Fibroblast of peridontal ligament (primary cell): ENCODE data around the gene LSM4.
A peak's percentile ranks its signal among the peaks of the same experiment; 100 is the strongest.
"Not testable (repeated sequence)": the region's sequence is repeated elsewhere in the genome, so short reads cannot be mapped to it uniquely, and the experiment has no call there.

Experiments
- DNase-seq: peaks from one replicate; pipeline ENCODE4 v3.0.0-alpha.2; 2010; ENCODE audit errors: extremely low read depth

The LSM4 gene

DNA sequence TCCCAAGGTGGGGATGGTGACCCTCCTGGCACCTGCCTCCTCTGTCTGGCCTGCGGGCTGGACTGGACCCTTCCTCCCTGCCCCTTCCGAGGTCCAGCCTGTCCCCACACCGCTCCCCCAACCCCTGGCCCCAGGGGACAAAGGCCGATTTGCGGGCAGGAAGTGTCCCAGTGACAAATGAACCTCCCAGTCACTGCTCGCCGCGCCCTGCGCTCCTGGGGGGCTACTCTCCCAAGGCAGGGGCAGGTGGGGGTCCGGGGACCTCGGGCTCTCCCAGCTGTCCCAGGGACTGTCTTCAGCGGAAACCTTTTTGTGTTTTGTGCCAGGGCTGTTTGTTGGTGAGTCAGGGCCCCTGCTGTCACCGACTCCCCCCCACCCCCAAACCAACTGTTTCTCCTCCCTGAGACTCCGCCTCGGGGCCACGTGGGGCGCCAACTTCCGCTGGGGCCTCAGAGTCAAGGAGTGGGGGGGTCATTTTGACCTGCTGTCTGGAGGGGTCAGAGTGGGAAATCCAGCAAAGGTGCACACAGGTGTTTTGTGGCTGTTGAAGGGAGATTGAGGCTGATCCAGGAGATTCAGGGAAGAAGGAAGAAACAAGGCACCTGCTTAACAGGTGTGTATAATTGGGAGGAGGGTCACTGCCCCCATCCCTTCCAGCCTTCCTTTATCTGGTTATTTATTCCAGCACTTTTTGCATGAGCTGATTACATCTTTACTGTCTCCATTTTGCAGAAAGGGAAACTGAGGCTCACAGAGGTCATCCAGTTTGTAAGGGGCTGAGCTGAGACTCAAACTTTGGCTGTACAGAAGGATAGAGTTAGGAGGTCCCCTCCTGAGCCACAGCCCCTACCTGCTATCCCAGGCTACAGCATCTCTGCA lies 18.4 kb upstream of the LSM4 start:
- no peak for DNase-seq

DNA sequence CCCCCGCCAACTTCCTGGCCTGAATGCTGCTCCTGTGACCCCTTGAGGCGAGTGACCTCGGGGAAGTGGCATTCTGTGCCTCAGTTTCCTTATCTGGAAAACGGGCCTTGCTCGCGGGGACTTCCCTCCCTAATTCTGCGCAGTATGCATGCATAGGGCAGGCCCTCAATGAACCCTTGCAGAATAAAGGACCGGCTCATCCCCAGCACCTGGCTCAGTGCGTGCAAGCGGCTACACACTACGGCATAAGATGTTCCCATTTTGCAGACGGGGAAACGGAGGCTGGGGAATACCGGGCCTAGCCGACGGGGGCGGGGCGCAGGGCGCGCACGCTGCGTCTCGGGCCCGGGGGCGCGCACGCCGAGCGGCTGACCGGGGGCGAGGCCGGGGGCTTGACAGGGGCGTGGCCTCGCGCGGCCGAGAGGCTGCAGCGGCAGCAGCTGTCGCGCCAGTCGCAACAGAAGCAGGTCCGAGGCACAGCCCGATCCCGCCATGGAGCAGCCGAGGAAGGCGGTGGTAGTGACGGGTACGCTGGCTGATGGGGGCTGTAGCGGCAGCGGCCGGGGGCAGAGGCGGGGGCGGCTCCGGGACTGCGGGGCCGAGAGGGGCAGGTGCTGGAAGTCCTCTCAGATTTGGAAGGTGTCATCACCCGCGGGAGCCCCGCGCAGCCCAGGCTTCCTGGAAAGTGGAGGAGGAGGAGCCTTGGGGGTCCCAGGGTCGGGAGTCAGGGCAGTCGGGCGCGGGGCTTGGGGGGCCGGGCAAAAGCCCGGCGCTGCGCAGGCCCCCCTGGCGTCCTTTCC lies 17.5 kb upstream of the LSM4 start, which contains the start of gene PGPEP1:
Gene PGPEP1, plus strand, starts transcription at position 409 of the 800 bp plus-strand sequence. Its CDS starts 84 bp downstream, at position 493.
- DNase-seq = peak; percentile 35

DNA sequence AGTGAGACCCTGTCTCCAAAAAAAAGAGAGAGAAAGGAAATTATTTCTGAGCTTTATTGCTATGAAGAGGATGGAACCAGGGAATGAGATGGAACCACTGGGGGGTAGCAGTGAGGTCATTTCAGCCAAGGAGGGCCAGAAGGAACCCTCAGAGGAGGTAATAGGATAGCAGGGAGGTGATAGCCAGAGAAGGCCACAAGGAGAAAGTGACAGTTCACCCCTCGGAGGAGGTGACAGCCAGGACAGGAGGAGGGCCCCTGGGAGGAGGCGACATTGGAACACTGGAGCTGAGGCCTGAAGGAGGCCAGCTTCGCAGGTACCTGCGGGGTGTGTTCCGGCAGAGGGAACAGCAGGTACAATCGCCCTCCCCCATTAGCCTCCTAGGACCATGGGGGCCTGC lies 16.8 kb upstream of the LSM4 start:
- DNase-seq = no peak

DNA sequence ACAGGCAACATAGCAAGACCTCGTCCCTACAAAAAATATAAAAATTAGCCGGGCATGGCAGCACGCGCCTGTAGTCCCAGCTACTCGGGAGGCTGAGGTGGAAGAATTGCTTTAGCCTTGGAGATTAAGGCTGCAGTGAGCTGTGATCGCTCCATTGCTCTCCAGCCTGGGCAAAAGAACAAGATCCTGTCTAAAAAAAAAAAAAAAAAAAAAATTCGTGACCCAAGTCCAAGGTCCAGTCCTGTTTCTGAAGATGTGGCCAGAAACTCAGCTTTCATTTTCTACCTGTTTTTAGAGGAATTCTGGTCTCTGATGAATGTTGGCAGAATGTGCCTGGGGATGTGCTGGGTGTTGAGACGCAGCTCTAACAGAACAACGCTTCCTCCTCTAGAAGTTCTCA lies 15.7 kb upstream of the LSM4 start:
- no peak for DNase-seq

DNA sequence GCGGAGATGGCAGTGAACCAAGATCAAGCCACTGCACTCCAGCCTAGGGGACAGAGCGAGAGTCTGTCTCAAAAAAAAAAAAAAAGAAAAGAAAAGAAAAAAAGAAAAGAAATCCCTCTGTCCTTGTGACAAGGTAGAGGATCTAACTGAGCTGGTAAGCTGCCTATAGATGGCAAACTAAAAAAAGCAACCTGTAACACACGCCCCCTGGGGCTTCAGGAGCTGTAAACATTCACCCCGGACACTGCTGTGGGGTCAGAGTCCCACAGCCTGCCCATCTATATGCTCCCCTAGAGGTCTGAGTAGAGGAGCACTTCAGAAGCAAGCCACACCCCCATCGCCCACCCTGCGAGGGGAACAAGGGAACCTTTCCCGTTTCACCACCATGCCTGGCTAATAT lies 13.2 kb upstream of the LSM4 start:
- no peak for DNase-seq

DNA sequence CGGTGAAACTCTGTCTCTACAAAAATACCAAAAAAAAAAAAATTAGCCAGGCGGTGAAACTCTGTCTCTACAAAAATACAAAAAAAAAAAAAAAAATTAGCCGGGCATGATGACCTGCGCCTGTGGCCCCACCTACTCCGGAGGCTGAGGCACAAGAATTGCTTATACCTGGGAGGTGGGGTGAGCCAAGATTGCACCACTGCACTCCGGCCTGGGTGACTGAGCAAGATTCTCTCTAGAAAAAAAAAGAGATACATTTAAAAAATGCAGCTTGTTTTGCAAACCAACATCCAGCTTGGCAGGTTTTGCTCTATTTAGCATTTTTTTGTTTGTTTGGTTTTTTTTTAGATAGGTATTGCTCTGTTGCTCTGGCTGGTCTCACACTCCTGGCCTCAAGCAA lies 10.8 kb upstream of the LSM4 start:
- DNase-seq = no peak

DNA sequence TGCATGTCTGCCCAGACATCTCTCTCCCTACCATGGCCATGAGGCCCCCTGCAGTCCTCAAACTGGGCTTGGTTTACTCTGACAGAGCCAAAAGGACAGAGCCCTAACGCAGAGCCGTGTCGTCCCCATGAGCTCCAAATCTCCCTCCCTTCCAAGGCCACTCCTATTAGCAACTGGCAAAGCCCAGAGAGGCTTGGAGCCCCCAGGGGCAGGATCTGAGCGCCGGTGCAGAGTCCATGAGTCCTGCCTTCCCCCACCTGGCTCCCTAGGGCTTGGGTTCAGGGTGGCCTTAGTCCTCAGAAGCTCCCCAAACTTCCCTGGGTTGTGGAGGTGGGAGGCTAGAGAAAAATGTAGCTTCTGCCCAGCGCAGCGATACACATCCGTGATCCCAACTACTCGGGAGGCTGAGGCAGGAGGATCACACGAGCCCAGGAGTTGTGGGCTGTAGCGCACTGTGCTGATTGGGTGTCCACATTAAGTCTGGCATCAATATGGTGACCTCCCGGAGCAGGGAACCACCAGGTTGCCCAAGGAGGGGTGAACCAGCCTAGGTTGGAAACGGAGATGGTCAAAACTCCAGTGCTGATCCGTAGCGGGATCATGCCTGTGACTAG lies 10.1 kb upstream of the LSM4 start:
- no peak for DNase-seq

DNA sequence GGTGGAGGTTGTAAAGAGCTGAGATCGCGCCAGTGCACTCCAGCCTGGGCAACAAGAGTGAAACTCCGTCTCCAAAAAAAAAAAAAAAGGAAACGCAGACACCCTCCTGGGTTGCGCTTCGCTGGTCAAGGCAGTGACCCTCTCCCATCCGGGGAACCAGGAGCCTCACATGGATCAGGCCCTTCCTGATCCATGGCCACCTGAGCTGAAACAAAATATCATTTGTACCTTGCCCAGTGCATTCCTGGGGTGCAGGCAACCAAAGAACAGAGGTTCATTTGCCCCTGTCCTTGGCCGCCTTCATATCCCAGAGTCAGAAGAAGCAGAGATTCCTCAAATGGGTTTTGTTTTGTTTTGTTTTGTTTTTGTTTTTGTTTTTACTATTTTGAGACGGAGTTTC lies 8.0 kb upstream of the LSM4 start:
- no peak for DNase-seq

DNA sequence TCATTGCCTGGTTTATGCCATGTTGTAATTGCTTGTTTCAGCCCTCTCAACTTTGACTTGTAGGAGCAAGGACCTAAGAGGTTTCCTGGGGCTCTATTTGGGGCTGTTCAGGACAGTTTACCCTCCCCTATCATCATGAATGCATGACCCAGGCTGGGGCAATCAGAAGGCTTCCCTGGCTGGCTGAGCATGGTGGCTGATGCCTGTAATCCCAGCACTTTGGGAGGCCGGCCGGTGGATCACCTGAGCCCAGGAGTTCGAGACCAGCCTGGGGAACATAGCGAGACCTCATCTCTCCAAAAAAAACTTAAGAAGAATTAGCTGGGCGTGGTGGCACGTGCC lies 6.1 kb upstream of the LSM4 start:
- no peak for DNase-seq

DNA sequence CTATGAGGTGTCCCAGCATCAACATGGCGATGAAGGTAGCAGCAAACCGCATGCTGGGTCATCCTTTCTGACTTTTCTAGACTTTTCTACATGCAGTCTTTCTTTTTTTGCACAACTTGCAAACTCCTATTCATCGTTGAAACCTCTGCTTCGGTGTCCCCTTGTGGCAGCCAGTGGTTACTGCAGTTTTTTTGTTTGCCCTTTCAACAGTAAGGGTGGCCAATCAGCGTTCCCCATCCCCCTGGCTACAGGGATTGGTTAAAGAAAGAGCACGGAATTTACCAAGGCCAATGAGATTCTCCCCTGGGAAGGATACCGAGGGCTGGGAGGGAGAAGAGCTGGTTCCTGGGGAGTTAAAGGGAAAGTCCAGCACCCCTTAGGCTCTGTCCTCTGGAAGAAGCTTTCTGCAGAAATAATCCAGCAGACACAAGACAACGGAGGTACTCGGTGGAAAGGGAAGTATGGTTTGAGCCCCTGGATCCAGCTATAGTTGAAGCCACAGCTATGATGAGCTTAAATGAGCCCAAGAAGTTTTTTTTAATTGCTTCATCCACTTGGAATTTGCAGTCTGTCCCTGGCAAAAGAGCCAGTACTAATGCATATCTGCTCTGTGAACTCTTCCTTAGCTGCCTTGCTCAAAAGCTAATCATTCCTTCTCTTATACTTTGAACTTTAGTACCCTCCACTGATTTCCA lies 5.6 kb upstream of the LSM4 start:
- peak; percentile 99 for DNase-seq

DNA sequence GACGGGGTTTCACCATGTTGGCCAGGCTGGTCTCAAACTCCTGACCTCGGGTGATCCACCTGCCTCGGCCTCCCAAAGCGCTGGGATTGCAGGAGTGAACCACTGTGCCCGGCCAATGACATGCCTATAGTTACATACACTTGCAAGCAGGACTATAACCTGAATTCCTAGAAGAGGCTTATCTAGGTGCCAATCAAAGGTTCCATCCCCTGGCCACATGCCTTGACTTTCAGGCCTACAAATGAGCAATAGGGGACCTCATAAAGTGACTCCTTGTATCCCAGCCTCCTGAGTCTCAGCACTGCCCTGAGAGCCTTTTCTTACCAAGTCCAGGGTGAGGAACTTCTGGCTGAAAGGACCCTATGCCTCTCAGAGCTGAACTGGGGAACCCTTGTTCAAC lies 3.9 kb upstream of the LSM4 start:
- no peak for DNase-seq

DNA sequence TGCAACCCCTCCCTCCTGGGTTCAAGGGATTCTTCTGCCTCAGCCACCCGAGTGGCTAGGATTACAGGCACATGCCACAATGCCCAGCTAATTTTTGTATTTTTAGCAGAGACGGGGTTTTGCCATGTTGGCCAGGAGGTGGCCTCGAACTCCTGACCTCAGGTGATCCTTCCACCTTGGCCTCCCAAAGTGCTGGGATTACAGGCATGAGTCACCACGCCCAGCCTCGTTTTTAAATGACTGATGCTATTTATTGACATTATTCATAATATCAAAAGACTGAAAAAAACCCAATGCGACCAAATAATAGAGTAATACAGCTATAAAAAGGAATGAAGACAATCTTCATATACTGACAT lies 1.5 kb upstream of the LSM4 start:
- DNase-seq = not testable (repeated sequence)

DNA sequence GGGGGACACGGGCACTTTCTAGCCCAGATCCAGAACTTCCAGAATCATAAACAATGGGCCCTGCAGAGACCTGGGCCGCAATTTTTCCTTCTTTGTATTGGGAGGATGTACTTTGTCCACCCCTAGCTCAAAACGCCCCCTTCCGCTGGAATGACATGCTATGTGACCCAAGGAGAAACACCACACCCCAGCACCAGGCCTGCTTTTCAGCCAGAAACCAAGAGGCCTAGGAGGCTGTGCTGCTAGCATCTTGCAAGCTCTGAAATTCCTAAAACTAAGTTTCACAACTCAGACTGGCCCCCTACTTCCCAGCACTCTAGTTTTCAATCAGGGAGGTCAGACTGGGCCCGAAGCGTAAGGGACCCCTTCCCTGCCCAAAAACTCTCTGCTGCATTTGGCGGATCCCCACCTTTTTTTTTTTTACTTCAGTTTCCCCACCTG lies 538 bp downstream of the LSM4 start:
- peak; percentile 69 for DNase-seq

DNA sequence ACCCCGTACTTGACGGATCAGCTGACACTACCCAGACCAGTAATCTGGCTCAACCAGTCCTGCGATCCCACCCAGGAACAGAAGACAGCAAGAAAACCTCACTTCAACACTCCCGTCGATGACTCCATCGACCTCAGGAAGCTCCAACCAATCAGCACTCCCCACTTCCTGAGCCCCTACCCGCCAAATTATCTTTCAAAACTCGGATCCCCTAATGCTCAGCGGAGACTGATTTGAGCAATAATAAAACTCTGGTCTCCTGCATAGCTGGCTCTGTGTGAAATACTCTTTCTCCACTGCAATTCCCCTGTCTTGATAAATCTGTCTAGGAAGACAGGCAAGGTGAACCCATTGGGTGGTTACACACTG lies 1.2 kb downstream of the LSM4 start:
- DNase-seq = no peak

DNA sequence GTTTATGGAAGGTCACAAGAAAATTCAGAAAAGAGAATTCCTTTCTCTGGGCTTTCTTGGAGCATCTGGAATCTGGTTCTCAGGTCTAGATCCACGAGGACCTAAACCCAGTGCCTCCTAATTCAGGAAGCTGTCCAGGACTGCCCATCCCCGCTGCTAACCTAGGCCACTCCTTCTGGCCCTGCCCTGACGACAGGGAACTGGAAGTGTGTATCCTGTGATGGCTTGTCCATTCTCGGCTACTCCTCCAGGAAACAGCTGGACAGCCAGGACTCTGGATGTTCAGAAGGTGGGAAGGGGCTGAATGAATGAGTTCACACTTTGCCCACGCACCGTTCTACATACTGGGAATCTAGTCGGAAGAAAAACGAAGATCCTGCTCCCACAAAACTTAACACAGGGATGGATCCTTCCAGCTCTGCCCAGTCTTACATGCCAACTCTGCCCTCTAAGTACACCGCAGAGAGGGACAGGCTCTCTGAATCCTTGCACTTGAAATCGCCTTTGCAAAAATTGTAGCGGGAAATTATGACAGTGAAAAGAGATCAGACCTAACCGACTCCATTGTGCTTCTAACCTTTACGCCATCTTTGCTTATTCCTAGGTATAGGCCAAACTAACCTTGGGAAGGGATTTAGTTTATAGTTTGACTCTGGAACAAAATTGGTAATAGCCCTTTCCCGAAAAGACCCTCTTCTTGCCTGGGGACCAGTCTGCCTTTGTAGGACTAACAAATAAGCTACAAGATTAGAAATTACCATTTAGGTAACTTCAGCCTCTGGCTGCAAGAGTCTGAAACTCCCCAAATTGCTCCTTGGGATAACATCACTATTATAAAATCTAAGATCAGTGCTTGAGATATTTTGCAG lies 1.8 kb downstream of the LSM4 start:
- DNase-seq = no peak

DNA sequence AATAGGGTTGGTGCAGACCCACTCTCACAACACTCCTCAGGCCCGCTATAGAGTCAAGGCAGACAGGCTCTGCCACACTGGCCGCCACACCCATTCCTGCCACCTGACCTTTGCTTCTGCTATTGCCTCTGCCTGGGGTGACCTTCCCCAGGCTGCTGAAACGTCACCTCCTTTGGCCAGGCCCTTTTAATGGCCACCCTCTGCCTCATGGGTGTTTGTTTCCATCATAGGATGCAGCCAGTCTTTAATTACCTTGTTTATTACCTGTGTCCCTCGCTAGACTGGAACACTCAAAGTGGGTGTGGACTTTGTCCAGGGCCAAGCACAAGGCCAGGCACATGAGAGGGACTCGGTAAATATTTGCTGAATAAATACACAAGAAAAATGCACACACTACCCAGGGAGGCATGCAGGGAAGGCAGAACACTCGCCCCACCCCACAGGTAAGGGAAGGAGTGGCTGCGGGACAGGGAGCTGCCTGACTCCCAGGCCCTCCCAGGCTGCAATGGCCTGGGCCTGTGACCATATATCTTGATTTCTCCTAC lies 3.2 kb downstream of the LSM4 start:
- no peak for DNase-seq

DNA sequence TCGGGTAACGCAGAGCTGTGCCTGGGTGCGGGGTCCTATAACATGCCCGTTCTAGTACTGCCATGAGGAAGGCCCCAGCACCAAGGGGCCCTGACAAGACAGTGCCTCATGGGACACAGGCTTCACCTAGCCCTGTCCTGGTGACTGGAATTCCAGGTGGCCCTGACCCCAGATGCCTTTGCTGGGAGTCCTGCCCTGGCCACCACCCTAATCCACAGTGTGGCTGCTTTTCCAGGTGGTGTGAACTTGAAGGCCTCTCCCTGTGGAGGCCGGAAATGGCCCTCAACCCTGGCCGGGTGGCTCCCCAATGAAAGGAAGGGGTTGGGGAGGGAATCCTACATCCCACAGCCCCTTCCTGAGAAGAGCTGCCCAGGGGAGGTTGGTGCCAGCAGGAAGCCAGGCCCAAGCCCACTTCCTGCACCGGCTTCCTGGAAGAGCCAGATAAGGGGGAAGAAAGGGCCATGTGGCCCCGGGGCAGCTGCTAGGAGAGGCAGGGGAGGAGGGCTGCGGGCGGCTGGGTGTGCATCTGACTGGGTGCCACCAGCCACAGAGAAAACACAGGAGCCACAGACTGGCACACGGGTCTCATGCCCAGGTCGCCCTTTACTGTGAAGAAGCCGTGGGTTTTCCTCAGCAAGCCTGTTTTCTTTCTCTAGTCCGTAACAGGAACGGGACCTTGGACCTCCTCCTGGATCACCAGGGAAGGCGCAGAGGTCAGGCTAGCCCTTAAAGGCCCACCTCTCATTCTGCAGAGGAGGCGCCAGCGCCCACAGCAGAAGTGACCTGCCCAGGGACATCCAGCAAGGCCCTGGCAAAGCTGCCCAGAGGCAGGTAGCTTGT lies 4.7 kb downstream of the LSM4 start:
- DNase-seq = no peak

DNA sequence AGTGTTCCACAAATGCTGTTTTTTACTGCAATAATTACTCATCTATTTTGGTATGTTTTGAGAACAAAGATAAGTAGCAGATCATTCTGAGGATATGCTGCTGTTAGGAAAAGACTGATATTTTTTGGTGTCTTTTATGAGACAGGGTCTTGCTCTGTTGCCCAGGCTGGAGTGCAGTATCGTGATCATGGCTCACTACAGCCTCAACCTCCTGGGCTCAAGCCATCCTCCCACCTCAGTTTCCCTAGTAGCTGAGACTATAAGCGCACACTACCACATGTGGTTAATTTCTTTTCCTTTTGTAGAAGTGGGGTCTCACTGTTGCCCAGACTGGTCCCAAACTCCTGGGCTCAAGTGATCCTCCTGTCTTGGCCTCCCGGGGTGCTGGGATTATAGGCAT lies 9.5 kb downstream of the LSM4 start:
- DNase-seq = no peak

DNA sequence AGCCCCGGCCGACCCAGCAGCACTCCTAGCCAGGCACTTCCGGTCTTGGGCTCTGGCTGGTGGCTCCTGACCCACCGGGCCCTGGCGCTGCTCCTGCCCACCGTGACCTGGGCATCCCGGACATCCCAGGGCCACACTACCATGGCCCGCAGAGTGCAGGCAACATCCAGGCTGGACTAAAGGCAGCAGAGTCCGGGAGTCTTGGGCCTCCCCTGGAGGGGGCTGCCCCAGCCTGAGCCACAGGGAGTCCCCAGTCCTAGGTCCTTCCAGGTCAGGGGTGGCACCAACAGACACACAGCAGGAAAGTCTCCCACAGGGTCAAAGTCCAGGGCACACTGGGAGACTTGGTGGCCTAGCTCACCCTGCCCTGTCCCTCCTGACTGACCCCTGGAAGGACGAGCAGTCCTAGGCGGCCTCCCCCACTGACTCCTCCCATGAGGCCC lies 10.8 kb downstream of the LSM4 start:
- no peak for DNase-seq
